Pancreas (tissue), 10 donors: ENCODE data around the gene IRF9. TPM values are rescaled to one million over a fixed set of nuclear protein-coding genes. Genes with fewer than 3 reads are reported as not detected.
A peak's percentile ranks its signal among the peaks of the same experiment; 100 is the strongest.

Experiments
- ATAC-seq, 4 donors: fragments of 200-7000 bp; cut with Tn5 transposase; one replicate each; pipeline versions ENCODE4 v1.8.0 to v1.9.1; 2020; ENCODE audit warnings: mild to moderate bottlenecking in 4 of 4, moderate library complexity in 4 of 4
- DNase-seq, 6 donors: peaks; one replicate each; pipeline ENCODE4 v3.0.0-alpha.2; 2020
- FAIRE-seq: peaks from 2 replicates; lab custom pipeline; 2012; peaks lifted over from hg19 to GRCh38; lab: Jason Lieb, UNC
- H3K27ac ChIP-seq, 4 donors: fragments of 200-600 bp; sonication (generic); 1 replicate in 3 of 4; 2 replicates in 1 of 4; pipeline versions ENCODE4 v1.5.0 to v1.8.0; 2020
- H3K27me3 ChIP-seq, 4 donors: fragments of 200-600 bp; one replicate each; pipeline ENCODE4 v1.8.0; 2021
- H3K36me3 ChIP-seq, 3 donors: fragments of 200-600 bp; sonication (generic) in 1 of 3; one replicate each; pipeline versions ENCODE4 v1.5.0 to v1.8.0; 2020 to 2021
- H3K4me1 ChIP-seq, 3 donors: fragments of 200-600 bp; one replicate each; pipeline ENCODE4 v1.8.0; 2021
- H3K4me3 ChIP-seq, 4 donors: fragments of 200-600 bp; sonication (generic) in 2 of 4; one replicate each; pipeline versions ENCODE4 v1.5.0 to v1.8.0; 2020 to 2021
- H3K9me3 ChIP-seq, 4 donors: fragments of 200-600 bp; one replicate each; pipeline ENCODE4 v1.8.0; 2021
- WGBS, 2 donors: extraction: QIAGEN DNeasy Blood & Tissue Kit; methylation state at CpG; one replicate each; pipeline ENCODE4 v1.1.7; 2013; 5-methylcytosine and 5-hydroxymethylcytosine counted together
- intact Hi-C, 3 donors: fragments of 100-400 bp; cut with DNase I; formaldehyde crosslinking; loops; one replicate each; pipeline versions ENCODE4 v1.11.1 to v1.14.2; 2022
- polyA plus RNA-seq, 2 donors: library from polyadenylated mRNA; stranded (reverse); fragments of 200-250 nt; gene quantifications; one replicate each; pipeline ENCODE4 v1.2.3, GENCODE V29; 2013
- total RNA-seq, 6 donors: library from RNA; stranded (reverse); fragmentation: NEBNext Ultra II Directional in 4 of 6; extraction: Animal tissue kit (Norgen Biotek cat#: 25700) in 4 of 6; gene quantifications; one replicate each; pipeline versions ENCODE4 v1.2.1 to v1.2.4, GENCODE V29; 2021 to 2023
- TF ChIP-seq, protein P1 (sequence below), 4 donors: fragments of 200-600 bp; sonication (generic) in 3 of 4; IDR thresholded peaks; one replicate each; pipeline versions ENCODE4 v1.5.0 to v1.8.0; 2021; ENCODE audit warnings: antibody characterized with exemption in 4 of 4
- donor health status: healthy with polysubstance abuse.
- donor health status: DM: no; HTN: no; CAD: no; lungs with moderate emphysema.
- donor health status: DM: no; HTN: no; CAD: no.
- donor health status: control.
- donor health status: control.
- donor health status: Bipolar disorder and iron deficiency.
- donor health status: DM: yes; HTN: yes; CAD: no.
- donor health status: DM: no; HTN: no; CAD: no.
- donor health status: DM: no; HTN: no; CAD: no.
- donor health status: DM: yes; HTN: yes; CAD: no.

The IRF9 gene
- total and polyA plus RNA-seq, 8 donors, result 20.3 to 60.8 (median 37.3) TPM

- ATAC-seq, result no peak
- 81 to 89% methylated on average over 10 of the region's 10 CpGs for WGBS, 2 donors
- no peak overlapping the region for H3K27ac ChIP-seq
Measured at GRCh38 chr14:24186831-24187538, 25.9 kb downstream of the IRF9 start.

DNA sequence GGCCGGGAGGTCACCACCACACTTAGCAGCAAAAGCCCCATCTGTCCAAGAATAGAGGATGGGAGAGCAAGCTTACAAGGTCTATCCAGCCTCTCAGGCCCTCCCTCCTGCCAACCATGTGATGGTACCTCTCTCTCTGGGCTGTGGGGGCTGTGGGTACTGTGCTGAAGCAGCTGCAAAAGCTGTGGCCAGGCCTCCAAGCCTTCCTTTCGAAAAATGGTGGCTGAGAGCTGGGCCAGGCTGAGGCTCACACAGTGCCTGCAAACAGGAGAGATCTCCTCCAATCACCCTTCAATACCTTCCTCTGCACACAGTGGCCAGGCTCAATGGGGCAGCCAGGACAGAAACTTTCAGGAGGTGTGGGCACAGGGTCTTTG lies 26.5 kb downstream of the IRF9 start:
- FAIRE-seq (no peak), ATAC-seq (no peak), DNase-seq (peak in 1 of 6 donors; percentile 51)
- Histone ChIP-seq H3K4me3 (peak overlapping the region in 2 of 4 donors; percentile 56 to 71), H3K27ac (peak overlapping the region in 1 of 4 donors; percentile 62), H3K27me3 (no peaks in the 10 kb centered on the region), H3K36me3 (peaks cover 3 to 36% (median 26%) of the 10 kb centered on the region in 3 donors), H3K4me1 (peaks cover 0 to 11% (median 9%) of the 10 kb centered on the region in 3 donors), H3K9me3 (no peaks in the 10 kb centered on the region)
- TF ChIP-seq, protein P1, sequence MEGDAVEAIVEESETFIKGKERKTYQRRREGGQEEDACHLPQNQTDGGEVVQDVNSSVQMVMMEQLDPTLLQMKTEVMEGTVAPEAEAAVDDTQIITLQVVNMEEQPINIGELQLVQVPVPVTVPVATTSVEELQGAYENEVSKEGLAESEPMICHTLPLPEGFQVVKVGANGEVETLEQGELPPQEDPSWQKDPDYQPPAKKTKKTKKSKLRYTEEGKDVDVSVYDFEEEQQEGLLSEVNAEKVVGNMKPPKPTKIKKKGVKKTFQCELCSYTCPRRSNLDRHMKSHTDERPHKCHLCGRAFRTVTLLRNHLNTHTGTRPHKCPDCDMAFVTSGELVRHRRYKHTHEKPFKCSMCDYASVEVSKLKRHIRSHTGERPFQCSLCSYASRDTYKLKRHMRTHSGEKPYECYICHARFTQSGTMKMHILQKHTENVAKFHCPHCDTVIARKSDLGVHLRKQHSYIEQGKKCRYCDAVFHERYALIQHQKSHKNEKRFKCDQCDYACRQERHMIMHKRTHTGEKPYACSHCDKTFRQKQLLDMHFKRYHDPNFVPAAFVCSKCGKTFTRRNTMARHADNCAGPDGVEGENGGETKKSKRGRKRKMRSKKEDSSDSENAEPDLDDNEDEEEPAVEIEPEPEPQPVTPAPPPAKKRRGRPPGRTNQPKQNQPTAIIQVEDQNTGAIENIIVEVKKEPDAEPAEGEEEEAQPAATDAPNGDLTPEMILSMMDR (IDR thresholded peaks at IDR 0.05), result no peak
- WGBS, 2 donors, result 68 to 74% methylated on average over 2 of the region's 2 CpGs
- intact Hi-C loops, result no loop called here

More at GRCh38 chr14:24186831-24187538, 25.9 kb downstream of the IRF9 start:
- H3K36me3 ChIP-seq, result peaks cover 3 to 37% (median 26%) of the 10 kb centered on the region in 3 donors
- intact Hi-C loops, result no loop called here
- DNase-seq, result peak in 1 of 6 donors; percentile 24
- H3K4me3 ChIP-seq, result no peak overlapping the region
- no peak for FAIRE-seq
- H3K9me3 ChIP-seq, result no peaks in the 10 kb centered on the region
- TF ChIP-seq, protein P1 (IDR thresholded peaks at IDR 0.05), result no peak
- no peaks in the 10 kb centered on the region for H3K27me3 ChIP-seq
- H3K4me1 ChIP-seq, result peaks cover 0 to 11% (median 9%) of the 10 kb centered on the region in 3 donors

GRCh38 chr14:24188251-24189058 lies 27.4 kb downstream of the IRF9 start, which contains the start of gene IPO4:
Gene IPO4 (minus strand): TSS chr14:24188816. CDS start chr14:24188787, 29 bp downstream.
- H3K4me3 ChIP-seq, result peak within 1 kb of the TSS; percentile 48 to 89 (median 64)
- H3K27ac ChIP-seq, result peak within 1 kb of the TSS; percentile 26 to 80 (median 66)
- WGBS, 2 donors, result 0% methylated on average over 58 to 65 of the region's 65 CpGs
- no peaks in the 10 kb centered on the region for H3K9me3 ChIP-seq
- peaks cover 3 to 31% (median 22%) of the 10 kb centered on the region in 3 donors for H3K36me3 ChIP-seq
- H3K27me3 ChIP-seq, result no peaks in the 10 kb centered on the region
- FAIRE-seq, result no peak
- intact Hi-C loops, result no loop called here
- TF ChIP-seq, protein P1 (IDR thresholded peaks at IDR 0.05), result no peak
- DNase-seq, result peak; percentile 88 to 98 (median 96)
- ATAC-seq, result peak; percentile 95 to 98 (median 96)
- peaks cover 0 to 11% (median 9%) of the 10 kb centered on the region in 3 donors for H3K4me1 ChIP-seq

GRCh38 chr14:24189059-24189375 lies 28.0 kb downstream of the IRF9 start:
- no peak for ATAC-seq
- H3K27ac ChIP-seq, result peak overlapping the region in 2 of 4 donors; percentile 16 to 26
- H3K9me3 ChIP-seq, result no peaks in the 10 kb centered on the region
- H3K36me3 ChIP-seq, result peaks cover 3 to 25% (median 17%) of the 10 kb centered on the region in 3 donors
- DNase-seq, result no peak
- intact Hi-C loops, result no loop called here
- TF ChIP-seq, protein P1 (IDR thresholded peaks at IDR 0.05), result no peak
- H3K4me3 ChIP-seq, result peak overlapping the region in 1 of 4 donors; percentile 56
- H3K27me3 ChIP-seq, result no peaks in the 10 kb centered on the region
- no peak for FAIRE-seq
- whole genome bisulfite sequencing, 2 donors, result 0 to 2% methylated on average over 3 of the region's 3 CpGs
- peaks cover 0 to 11% (median 9%) of the 10 kb centered on the region in 3 donors for H3K4me1 ChIP-seq
